Dedifferentiated amniotic fluid mesenchymal stem cell (primary cell): ENCODE measurements around the gene POLN.
"Not testable (repeated sequence)": the region's sequence is repeated elsewhere in the genome, so short reads cannot be mapped to it uniquely, and the experiment has no call there.

Source experiments
- DNase-seq: peaks from one replicate; pipeline ENCODE4 v3.0.0-alpha.2; 2016; ENCODE audit errors: extremely low spot score

POLN gene

GRCh38 chr4:2166253-2166652 lies 75.7 kb downstream of the POLN start:
- DNase-seq = no peak

GRCh38 chr4:2165391-2165790 lies 76.5 kb downstream of the POLN start:
- no peak for DNase-seq

- DNase-seq = no peak
Measured at GRCh38 chr4:2163311-2163821, 78.6 kb downstream of the POLN start.

DNA sequence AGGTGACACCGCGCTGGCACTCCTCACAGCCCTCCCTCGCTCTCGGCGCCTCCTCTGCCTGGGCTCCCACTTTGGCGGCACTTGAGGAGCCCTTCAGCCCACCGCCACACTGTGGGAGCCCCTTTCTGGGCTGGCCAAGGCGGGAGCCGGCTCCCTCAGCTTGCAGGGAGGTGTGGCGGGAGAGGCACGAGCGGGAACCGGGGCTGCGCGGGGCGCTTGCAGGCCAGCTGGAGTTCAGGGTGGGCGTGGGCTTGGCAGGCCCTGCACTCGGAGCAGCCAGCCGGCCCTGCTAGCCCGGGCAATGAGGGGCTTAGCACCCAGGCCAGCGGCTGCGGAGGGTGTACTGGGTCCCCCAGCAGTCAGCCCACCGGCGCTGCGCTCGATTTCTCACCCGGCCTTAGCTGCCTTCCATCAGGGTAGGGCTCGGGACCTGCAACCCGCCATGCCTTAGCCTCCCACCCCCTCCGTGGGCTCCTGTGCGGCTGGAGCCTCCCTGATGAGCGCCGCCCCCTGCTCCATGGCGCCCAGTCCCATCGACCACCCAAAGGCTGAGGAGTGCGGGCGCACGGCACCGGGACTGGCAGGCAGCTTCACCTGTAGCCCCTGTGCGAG lies 80.7 kb downstream of the POLN start:
- not testable (repeated sequence) for DNase-seq

GRCh38 chr4:2159931-2160330 lies 82.0 kb downstream of the POLN start:
- no peak for DNase-seq

DNA sequence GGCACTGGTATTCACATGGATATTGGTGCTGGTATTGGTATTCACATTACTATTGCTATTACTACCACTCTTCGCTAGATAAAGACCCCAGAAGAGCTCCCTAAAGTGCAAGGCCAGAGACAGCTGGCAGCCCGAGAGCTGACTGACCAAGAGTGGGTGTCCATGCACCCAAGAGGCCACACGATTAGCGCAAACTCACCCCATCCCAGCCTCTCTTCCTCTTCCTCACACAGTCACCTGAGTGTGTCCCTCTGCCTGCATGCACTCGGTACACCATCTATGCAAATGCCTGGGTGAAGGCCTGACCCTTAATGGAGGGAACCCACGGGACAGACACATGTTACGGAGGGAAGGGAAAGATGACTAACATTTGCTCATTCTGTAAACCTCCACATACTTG lies 86.7 kb downstream of the POLN start:
- no peak for DNase-seq

DNA sequence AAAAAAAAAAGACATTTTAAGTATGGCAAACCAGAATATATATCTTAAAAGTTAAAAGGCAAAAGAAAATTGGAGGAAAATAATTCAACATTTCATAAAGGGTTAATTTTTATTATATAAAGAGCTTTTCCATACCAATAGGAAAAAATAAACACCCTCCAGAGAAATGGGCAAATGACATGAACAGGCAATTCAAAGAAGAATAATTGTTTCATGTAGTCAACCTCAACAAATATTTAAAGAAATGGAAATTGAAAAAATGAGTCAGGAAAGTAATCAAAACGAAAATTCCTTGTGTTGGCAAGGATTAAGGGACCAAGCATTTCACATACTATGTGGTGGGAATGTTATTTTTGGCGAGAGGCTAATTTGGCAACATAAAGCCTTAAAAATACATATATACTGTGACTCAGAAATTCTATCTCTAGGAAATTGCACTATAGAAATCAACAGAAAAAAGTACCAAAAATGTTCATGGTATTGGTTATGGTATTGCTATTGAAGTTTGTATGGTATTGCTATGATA lies 87.6 kb downstream of the POLN start:
- no peak for DNase-seq

DNA sequence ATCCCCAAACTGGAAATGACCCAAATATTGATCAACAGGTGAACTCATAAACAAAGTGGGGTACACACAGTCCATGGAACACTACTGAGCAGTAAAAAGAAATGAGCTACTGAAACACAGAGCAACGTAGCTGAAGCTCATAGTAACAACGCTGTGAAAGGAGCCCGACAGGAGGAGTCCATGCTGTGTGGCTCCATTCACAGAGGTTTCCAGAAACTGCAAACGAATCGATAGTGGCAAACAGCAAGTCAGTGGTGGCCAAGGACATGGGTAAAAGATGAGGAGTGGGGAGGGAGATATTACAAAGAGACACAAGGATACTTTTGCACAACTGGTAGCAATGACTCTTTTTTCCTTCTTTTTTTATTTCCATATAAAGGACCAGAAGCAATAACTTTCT lies 90.4 kb downstream of the POLN start:
- DNase-seq = no peak

- DNase-seq = no peak
Measured at GRCh38 chr4:2150076-2150475, 91.8 kb downstream of the POLN start.

- DNase-seq = no peak
Measured at GRCh38 chr4:2142630-2143427, 99.1 kb downstream of the POLN start.

GRCh38 chr4:2141762-2142451 lies 100.0 kb downstream of the POLN start:
- DNase-seq = no peak

DNA sequence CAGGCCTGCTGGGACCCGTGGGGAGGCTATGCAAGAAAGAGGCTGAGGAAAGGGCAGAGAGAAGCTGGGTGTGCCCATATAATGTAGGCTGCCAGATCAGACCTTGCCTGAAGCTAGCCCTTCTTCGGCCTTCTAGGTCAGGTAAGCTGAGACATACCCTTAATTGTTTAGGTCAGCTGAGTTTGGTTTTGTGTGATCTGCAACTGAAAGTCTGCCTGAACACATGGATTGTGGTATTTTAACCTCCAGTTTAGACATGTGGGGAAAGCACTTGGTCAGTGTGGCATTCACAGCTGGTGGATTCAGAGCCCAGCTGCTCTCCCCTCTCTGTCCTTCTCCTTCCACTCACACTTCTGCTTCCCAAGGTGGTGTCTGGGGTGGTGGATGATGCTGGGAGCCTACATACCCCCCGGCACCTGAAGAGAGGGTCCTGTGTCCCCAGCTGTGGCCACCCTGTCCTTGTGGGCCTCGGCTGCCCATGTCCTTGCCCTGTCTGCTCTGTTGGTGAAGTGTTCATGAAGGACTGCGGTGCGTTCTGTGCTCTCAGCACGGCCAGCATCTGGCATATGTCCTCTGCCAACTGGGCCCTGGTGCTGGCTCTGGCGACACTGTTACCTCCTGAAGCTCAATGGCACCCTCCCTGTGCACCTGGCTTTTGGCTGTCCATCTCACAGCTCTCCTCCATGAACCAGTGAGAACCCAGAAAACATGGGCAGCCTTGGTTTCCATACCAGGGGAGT lies 100.7 kb downstream of the POLN start:
- no peak for DNase-seq

- no peak for DNase-seq
Measured at GRCh38 chr4:2138846-2139500, 102.9 kb downstream of the POLN start.

DNA sequence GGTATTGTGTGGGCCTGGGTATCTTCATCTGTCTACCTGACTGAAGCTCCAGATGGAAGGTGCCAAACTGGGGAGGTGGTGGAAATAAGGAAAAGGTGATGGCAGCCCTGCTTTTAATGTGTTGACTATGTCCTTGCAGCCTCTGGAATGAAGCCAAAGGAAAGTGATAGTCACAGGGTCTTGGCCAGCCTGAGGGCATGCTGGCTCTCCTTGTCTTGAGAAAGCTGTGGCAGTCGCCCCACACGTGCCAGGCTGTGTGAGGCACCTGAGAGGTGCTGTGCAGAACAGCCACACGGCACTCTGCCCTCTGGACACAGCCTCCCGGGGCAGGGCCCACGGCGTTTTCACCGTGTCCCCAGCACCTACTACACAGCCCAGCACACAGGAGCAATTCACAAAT lies 105.2 kb downstream of the POLN start:
- DNase-seq = no peak

GRCh38 chr4:2135083-2135482 lies 106.8 kb downstream of the POLN start:
- DNase-seq = no peak

DNA sequence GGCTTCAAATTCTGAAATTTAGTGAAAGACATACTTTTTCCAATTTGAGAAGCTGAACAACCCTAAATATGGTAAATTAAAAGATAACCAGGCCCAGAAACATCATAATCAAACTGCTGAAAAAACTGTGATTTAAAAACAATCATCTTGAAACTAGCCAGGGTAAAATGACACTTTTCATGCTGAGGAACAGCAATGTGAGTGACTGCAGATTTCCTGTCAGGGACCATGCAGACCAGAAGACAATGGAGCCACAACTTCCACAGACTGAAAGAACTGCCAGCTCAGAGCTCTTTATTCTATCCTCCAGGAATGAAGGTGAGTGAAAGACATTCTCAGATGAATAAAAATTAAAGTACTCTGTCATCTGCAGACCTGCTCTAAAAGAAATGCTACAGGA lies 109.5 kb downstream of the POLN start:
- DNase-seq = no peak

GRCh38 chr4:2127609-2128332 lies 114.2 kb downstream of the POLN start:
- no peak for DNase-seq

GRCh38 chr4:2126309-2127043 lies 115.4 kb downstream of the POLN start:
- no peak for DNase-seq

DNA sequence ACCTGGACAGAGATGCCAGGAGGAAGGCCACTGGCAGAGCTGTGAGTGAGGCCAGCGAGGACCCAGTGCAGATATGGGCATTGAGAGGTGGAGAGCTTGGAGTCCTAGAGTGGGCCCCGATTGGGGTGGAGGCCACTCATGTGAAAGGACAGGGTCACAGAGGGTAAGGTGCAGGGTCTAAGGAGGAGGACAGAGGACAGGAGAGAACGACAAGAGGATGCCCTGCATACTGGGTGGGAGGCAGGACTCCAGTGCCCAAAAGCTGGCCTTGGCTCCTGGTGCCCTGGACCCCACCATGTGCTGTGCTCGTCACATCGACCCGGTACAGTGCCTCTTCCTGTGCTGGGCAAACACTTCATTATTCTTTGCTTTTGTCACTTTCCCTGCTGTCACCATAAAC lies 116.1 kb downstream of the POLN start:
- no peak for DNase-seq

DNA sequence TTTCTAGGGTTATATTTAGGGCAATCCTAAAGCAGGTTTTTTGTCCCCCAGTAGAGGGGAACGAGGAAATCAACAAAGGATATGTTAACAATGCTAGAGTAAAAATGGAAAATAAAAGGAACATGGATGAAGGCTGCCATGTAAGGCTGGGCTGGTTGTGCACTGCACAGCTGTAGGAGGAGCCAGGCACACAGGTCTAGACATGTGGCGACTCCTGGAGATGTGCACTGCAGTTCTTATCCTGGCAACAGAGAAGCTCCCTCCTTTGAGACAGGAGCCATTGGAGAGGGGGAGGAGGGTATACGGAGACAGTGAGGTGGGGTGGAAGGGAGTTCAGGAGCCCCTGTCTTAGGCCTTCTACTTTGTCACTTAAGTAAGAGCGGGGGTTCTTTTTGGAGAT lies 116.9 kb downstream of the POLN start:
- no peak for DNase-seq
